H9 (cell line): ENCODE results near the gene MT1A. TPM values are rescaled to one million over a fixed set of nuclear protein-coding genes. Genes with fewer than 3 reads are reported as not detected.
A peak's percentile ranks its signal among the peaks of the same experiment; 100 is the strongest.

ENCODE experiments used
- DNase-seq: peaks from one replicate; pipeline ENCODE4 v3.0.0-alpha.2; 2017
- H2AFZ ChIP-seq: one replicate; pipeline ENCODE4 v1.6.1; 2013; ENCODE audit warnings: mild to moderate bottlenecking, low read length, control low read depth, moderate library complexity
- H2AK5ac ChIP-seq: 2 replicates; pipeline ENCODE4 v1.6.1; 2013; ENCODE audit warnings: low read length, control low read depth, mixed read lengths; ENCODE audit not compliant: insufficient read length
- H2BK120ac ChIP-seq: one replicate; pipeline ENCODE4 v1.6.1; 2013; ENCODE audit warnings: low read depth, mild to moderate bottlenecking, low read length, control low read depth, inconsistent platforms; ENCODE audit not compliant: poor library complexity, severe bottlenecking
- H2BK12ac ChIP-seq: 2 replicates; pipeline ENCODE4 v1.6.1; 2013; ENCODE audit warnings: low read length, control low read depth, mixed read lengths, low read depth; ENCODE audit not compliant: insufficient read length
- H2BK15ac ChIP-seq: 2 replicates; pipeline ENCODE4 v1.6.1; 2013; ENCODE audit warnings: low read depth, low read length, control low read depth
- H2BK20ac ChIP-seq: one replicate; pipeline ENCODE4 v1.6.1; 2013; ENCODE audit warnings: low read depth, mild to moderate bottlenecking, low read length, control low read depth, inconsistent platforms; ENCODE audit not compliant: poor library complexity, severe bottlenecking
- H2BK5ac ChIP-seq: 2 replicates; pipeline ENCODE4 v1.6.1; 2013; ENCODE audit warnings: low read length, control low read depth, mixed read lengths; ENCODE audit not compliant: insufficient read length
- H3K14ac ChIP-seq: 2 replicates; pipeline ENCODE4 v1.6.1; 2013; ENCODE audit warnings: low read length, control low read depth; ENCODE audit not compliant: insufficient read depth
- H3K18ac ChIP-seq: 2 replicates; pipeline ENCODE4 v1.6.1; 2013; ENCODE audit warnings: low read depth, mild to moderate bottlenecking, mixed read lengths, low read length, control low read depth; ENCODE audit not compliant: insufficient read length
- H3K23ac ChIP-seq: 2 replicates; pipeline ENCODE4 v1.6.1; 2013; ENCODE audit warnings: low read length, control low read depth, mixed read lengths, low read depth; ENCODE audit not compliant: insufficient read length
- H3K23me2 ChIP-seq: 2 replicates; pipeline ENCODE4 v1.6.1; 2013; ENCODE audit warnings: low read depth, mild to moderate bottlenecking, mixed read lengths, low read length, control low read depth; ENCODE audit not compliant: insufficient read length, poor library complexity, severe bottlenecking
- H3K27ac ChIP-seq: 2 replicates; pipeline ENCODE4 v1.5.1; 2013; ENCODE audit warnings: low read length, control low read depth, mixed read lengths, low read depth; ENCODE audit not compliant: insufficient read length
- H3K27me3 ChIP-seq: 2 replicates; pipeline ENCODE4 v1.6.1; 2013; ENCODE audit warnings: low read length, control low read depth, inconsistent platforms; ENCODE audit not compliant: insufficient read depth
- H3K4ac ChIP-seq: 2 replicates; pipeline ENCODE4 v1.6.1; 2013; ENCODE audit warnings: low read depth, mild to moderate bottlenecking, control low read depth, inconsistent platforms, low read length, moderate library complexity
- H3K4me1 ChIP-seq: 2 replicates; pipeline ENCODE4 v1.6.1; 2013; ENCODE audit warnings: low read length, control low read depth, inconsistent platforms; ENCODE audit not compliant: insufficient read depth
- H3K4me2 ChIP-seq: 2 replicates; pipeline ENCODE4 v1.6.1; 2013; ENCODE audit warnings: low read length, control low read depth, mixed read lengths; ENCODE audit not compliant: insufficient read length, insufficient read depth
- H3K56ac ChIP-seq: 2 replicates; pipeline ENCODE4 v1.6.1; 2013; ENCODE audit warnings: low read depth, mild to moderate bottlenecking, mixed read lengths, low read length, control low read depth; ENCODE audit not compliant: insufficient read length
- H3K79me1 ChIP-seq: 2 replicates; pipeline ENCODE4 v1.6.1; 2013; ENCODE audit warnings: low read depth, mild to moderate bottlenecking, moderate library complexity, low read length, control low read depth, inconsistent platforms; ENCODE audit not compliant: insufficient read depth, poor library complexity, severe bottlenecking
- H3K79me2 ChIP-seq: 2 replicates; pipeline ENCODE4 v1.6.1; 2013; ENCODE audit warnings: low read length, control low read depth, inconsistent platforms; ENCODE audit not compliant: insufficient read depth
- H3K9ac ChIP-seq: 2 replicates; pipeline ENCODE4 v1.6.1; 2013; ENCODE audit warnings: low read length, control low read depth, mixed read lengths; ENCODE audit not compliant: insufficient read length; ENCODE audit errors: extremely low read depth
- H3K9me3 ChIP-seq: one replicate; pipeline ENCODE4 v1.6.1; 2013; ENCODE audit warnings: low read depth, low read length, inconsistent platforms; ENCODE audit not compliant: control insufficient read depth
- H3T11ph ChIP-seq: one replicate; pipeline ENCODE4 v1.6.1; 2013; ENCODE audit warnings: mild to moderate bottlenecking, low read length, control low read depth, inconsistent platforms
- H4K20me1 ChIP-seq: one replicate; pipeline ENCODE4 v1.6.1; 2013; ENCODE audit not compliant: control insufficient read depth, insufficient read length, insufficient read depth
- H4K5ac ChIP-seq: 2 replicates; pipeline ENCODE4 v1.6.1; 2013; ENCODE audit warnings: low read depth, mild to moderate bottlenecking, mixed read lengths, low read length, control low read depth; ENCODE audit not compliant: insufficient read length
- H4K8ac ChIP-seq: replicated peaks from 2 replicates; pipeline ENCODE4 v1.6.1; 2013; ENCODE audit warnings: low read length, control low read depth, mixed read lengths, low read depth; ENCODE audit not compliant: insufficient read length
- H4K91ac ChIP-seq: 2 replicates; pipeline ENCODE4 v1.6.1; 2013; ENCODE audit warnings: low read depth, mild to moderate bottlenecking, moderate library complexity, mixed read lengths, low read length, control low read depth; ENCODE audit not compliant: insufficient read length
- H3K27ac Mint-ChIP-seq, 3 experiments: 2 replicates in 2 of 3; 3 replicates in 1 of 3; pipeline ENCODE4 v1.8.0; 2020 to 2021; ENCODE audit warnings: mixed read lengths in 3 of 3, mild to moderate bottlenecking in 1 of 3, moderate library complexity in 1 of 3
- H3K27me3 Mint-ChIP-seq: 2 replicates; pipeline ENCODE4 v1.8.0; 2021; ENCODE audit warnings: low read depth, mild to moderate bottlenecking, moderate library complexity, mixed read lengths
- H3K36me3 Mint-ChIP-seq, 3 experiments: 2 replicates in 2 of 3; 3 replicates in 1 of 3; pipeline ENCODE4 v1.8.0; 2020 to 2021; ENCODE audit warnings: low read depth in 3 of 3, mixed read lengths in 3 of 3; ENCODE audit not compliant: insufficient read depth in 1 of 3
- H3K4me1 Mint-ChIP-seq, 2 experiments: 2 replicates each; pipeline ENCODE4 v1.8.0; 2020; ENCODE audit warnings: mixed read lengths in 2 of 2
- H3K4me3 Mint-ChIP-seq, 2 experiments: 2 replicates in 1 of 2; 3 replicates in 1 of 2; pipeline ENCODE4 v1.8.0; 2020 to 2021; ENCODE audit warnings: mild to moderate bottlenecking in 2 of 2, mixed read lengths in 2 of 2, moderate library complexity in 1 of 2
- H3K9me3 Mint-ChIP-seq, 2 experiments: 2 replicates in 1 of 2; 3 replicates in 1 of 2; pipeline ENCODE4 v1.8.0; 2020; ENCODE audit warnings: mild to moderate bottlenecking in 2 of 2, mixed read lengths in 2 of 2, moderate library complexity in 1 of 2
- CTCF ChIP-seq: fragments of 200-600 bp; sonication (generic); conservative IDR thresholded peaks from 3 replicates; pipeline ENCODE4 v1.8.0; 2021; ENCODE audit warnings: antibody characterized with exemption, mild to moderate bottlenecking
- WGBS: extraction: QIAGEN DNeasy Blood & Tissue Kit; methylation state at CpG from one replicate; pipeline ENCODE4 v1.1.7; 2013; ENCODE audit warnings: missing lambda C conversion rate, low lambda C conversion rate, mixed read lengths; ENCODE audit not compliant: insufficient read length; ENCODE audit errors: extremely low coverage; 5-methylcytosine and 5-hydroxymethylcytosine counted together
- total RNA-seq: library from RNA; stranded (reverse); gene quantifications from 2 replicates; pipeline ENCODE4 v1.2.1, GENCODE V29; 2021

Gene MT1A
- total RNA-seq, 1 experiment from 2014 or later, result not detected

- Mint-ChIP-seq H3K27ac (no peak within 1 kb of the TSS), H3K27me3 (peaks cover 55% of the 10 kb centered on the region), H3K9me3 (peaks cover 9 to 11% of the 10 kb centered on the region in 2 experiments), H3K36me3 (peaks cover 3 to 13% (median 8%) of the 10 kb centered on the region in 3 experiments; a peak in 6 of 7 replicates), H3K4me3 (peak within 1 kb of the TSS; percentile 83 to 89), H3K4me1 (peaks cover 19 to 24% of the 10 kb centered on the region in 2 experiments)
- Histone ChIP-seq H3K23ac (no peak within 1 kb of the TSS), H2AK5ac (no peak within 1 kb of the TSS), H3K18ac (no peak within 1 kb of the TSS), H4K20me1 (no peaks in the 10 kb centered on the region), H3K23me2 (peaks cover 8% of the 10 kb centered on the region), H3K79me2 (no peaks in the 10 kb centered on the region), H2BK5ac (no peak within 1 kb of the TSS), H2BK20ac (no peak within 1 kb of the TSS), H3K56ac (no peak within 1 kb of the TSS), H4K91ac (no peak within 1 kb of the TSS), H3K4ac (no peak within 1 kb of the TSS), H2BK15ac (no peak within 1 kb of the TSS), H2AFZ (no peak within 1 kb of the TSS), H3K14ac (no peak within 1 kb of the TSS; the same call in 1 of the 2 replicates), H3K4me1 (no peaks in the 10 kb centered on the region), H3K27me3 (no peaks in the 10 kb centered on the region; the same call in 1 of the 2 replicates), H3K9me3 (no peaks in the 10 kb centered on the region), H3K9ac (peak within 1 kb of the TSS; percentile 27), H3K4me2 (peak within 1 kb of the TSS; percentile 79), H4K5ac (no peak within 1 kb of the TSS), H3K27ac (no peak within 1 kb of the TSS), H3K79me1 (no peaks in the 10 kb centered on the region), H2BK12ac (no peak within 1 kb of the TSS), H2BK120ac (no peak within 1 kb of the TSS), H3T11ph (no peak within 1 kb of the TSS), H4K8ac (no peak within 1 kb of the TSS)
- no peak for TF ChIP-seq CTCF
- peak; percentile 80 for DNase-seq
- WGBS, result no CpG with 5 or more reads among the region's 49 CpGs
Measured at GRCh38 chr16:56681939-56682702, 43.7 kb downstream of the MT1A start, which contains the start of gene MT1X. Gene MT1X (plus strand): TSS chr16:56682470. CDS start chr16:56682541, 71 bp downstream.
